ENCODE data around the gene LLGL1. TPM values are rescaled to one million over a fixed set of nuclear protein-coding genes. Genes with fewer than 3 reads are reported as not detected.

LLGL1 gene
- total RNA-seq, 1 experiment from 2014 or later: 44.3 TPM

DNA sequence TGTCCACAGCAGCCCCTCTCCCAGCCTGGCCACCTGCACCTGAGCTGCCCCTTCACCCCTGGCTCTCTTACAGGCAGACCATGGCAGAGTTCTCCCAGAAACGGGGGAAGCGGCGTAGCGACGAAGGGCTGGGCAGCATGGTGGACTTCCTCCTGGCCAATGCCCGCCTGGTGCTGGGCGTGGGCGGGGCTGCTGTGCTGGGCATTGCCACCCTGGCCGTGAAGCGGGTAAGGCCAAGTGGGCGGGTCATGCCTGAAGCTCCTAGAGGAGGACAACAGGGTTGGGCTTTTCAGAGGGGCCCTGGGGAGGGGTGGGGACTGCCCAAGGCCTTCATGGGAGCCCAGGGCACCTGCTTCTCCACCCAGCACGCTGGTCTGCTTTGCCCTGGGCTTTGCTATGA lies 37.2 kb downstream of the LLGL1 start:
- Histone ChIP-seq H2AFZ (ENCODE audit: low read depth, low read length, poor library complexity, severe bottlenecking) (no peak overlapping the region), H3K4me2 (ENCODE audit: low read length) (no peak overlapping the region), H3K36me3 (ENCODE audit: control insufficient read depth in 1 of 2, insufficient read depth in 2 of 2, low read length in 2 of 2) (peaks cover 5 to 8% of the 10 kb centered on the region in 2 experiments; a peak in 3 of 4 replicates), H3K9me3 (ENCODE audit: control insufficient read depth in 1 of 2, insufficient read depth in 1 of 2, low read depth in 1 of 2, low read length in 2 of 2) (no peaks in the 10 kb centered on the region), H3K27ac (ENCODE audit: low read depth, low read length) (no peak overlapping the region; the same call in 1 of the 2 replicates), H3K9ac (ENCODE audit: low read length) (no peak overlapping the region), H3K79me2 (ENCODE audit: insufficient read depth, low read length) (peaks cover 25% of the 10 kb centered on the region), H3K4me1 (ENCODE audit: control insufficient read depth in 1 of 2, insufficient read depth in 2 of 2, low read length in 2 of 2) (peaks cover 24 to 32% of the 10 kb centered on the region in 2 experiments), H3K27me3 (ENCODE audit: insufficient read depth, low read length) (no peaks in the 10 kb centered on the region), H4K20me1 (ENCODE audit: insufficient read depth) (no peaks in the 10 kb centered on the region), H3K9me2 (ENCODE audit: insufficient read depth) (no peaks in the 10 kb centered on the region), H3K4me3 (replicated peaks in 1 of 2; ENCODE audit: low read depth in 1 of 2, low read length in 2 of 2) (no peak overlapping the region)
- BruUV-seq (replicated peaks): no TSS peak
- ChIA-PET RAD21 (ENCODE audit: low non-redundant PET in 1 of 2, low total read pairs in 2 of 2, uncharacterized antibody in 2 of 2, unreplicated experiment in 2 of 2) (no interaction called here), POLR2A (no interaction called here), CTCF (no interaction called here)
- intact Hi-C loops (cut with micrococcal nuclease): loop anchor here (5.0 kb wide), 1 partner anchor 50 kb away; the partner anchor contains the start of gene TOP3A
- DNase-seq (ENCODE audit: low read depth, low spot score) (no peak), ATAC-seq (no peak)
- TF ChIP-seq POLR2A (IDR thresholded peaks at IDR 0.05; ENCODE audit: borderline replicate concordance, extremely low read depth, insufficient read depth, insufficient read length): no peak
- no peak for TF ChIP-seq SP1 (IDR thresholded peaks at IDR 0.05; ENCODE audit: low read depth)
- TF ChIP-seq TCF7L2 (IDR thresholded peaks at IDR 0.05; ENCODE audit: borderline replicate concordance, extremely low read depth, insufficient read depth, insufficient read length): no peak
- no peak for TF ChIP-seq EZH2 (IDR thresholded peaks at IDR 0.05)

DNA sequence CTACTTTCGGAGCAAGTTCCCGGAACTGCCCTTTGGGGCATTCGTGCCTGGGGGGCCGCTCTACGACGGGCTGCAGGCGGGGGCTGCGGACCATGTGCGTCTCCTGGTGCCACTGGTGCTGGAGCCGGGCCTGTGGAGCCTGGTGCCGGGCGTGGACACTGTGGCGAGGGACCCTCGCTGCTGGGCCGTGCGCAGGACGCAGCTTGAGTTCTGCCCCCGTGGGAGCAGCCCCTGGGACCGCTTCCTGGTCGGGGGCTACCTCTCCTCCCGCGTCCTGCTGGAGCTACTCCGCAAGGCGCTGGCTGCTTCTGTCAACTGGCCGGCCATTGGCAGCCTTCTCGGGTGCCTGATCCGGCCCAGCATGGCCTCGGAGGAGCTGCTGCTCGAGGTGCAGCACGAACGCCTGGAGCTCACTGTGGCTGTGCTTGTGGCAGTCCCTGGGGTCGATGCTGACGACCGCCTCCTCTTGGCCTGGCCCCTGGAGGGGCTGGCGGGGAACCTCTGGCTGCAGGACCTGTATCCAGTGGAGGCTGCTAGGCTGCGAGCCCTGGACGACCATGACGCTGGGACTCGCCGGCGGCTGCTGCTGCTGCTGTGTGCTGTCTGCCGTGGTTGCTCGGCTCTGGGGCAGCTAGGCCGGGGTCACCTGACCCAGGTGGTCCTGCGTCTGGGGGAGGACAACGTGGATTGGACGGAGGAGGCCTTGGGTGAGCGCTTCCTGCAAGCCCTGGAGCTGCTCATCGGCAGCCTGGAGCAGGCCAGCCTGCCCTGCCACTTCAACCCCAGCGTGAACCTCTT lies 38.6 kb downstream of the LLGL1 start:
- H2AFZ ChIP-seq (ENCODE audit: low read depth, low read length, poor library complexity, severe bottlenecking): no peak overlapping the region
- no peak overlapping the region for H3K4me2 ChIP-seq (ENCODE audit: low read length)
- H3K9me2 ChIP-seq (ENCODE audit: insufficient read depth): no peaks in the 10 kb centered on the region
- no TSS peak for BruUV-seq (replicated peaks)
- DNase-seq (ENCODE audit: low read depth, low spot score): no peak
- ATAC-seq: no peak
- H3K27me3 ChIP-seq (ENCODE audit: insufficient read depth, low read length): no peaks in the 10 kb centered on the region
- no peaks in the 10 kb centered on the region for H3K9me3 ChIP-seq (ENCODE audit: control insufficient read depth in 1 of 2, insufficient read depth in 1 of 2, low read depth in 1 of 2, low read length in 2 of 2)
- TF ChIP-seq CBX3 (IDR thresholded peaks at IDR 0.05; ENCODE audit: low read depth): no peak
- TF ChIP-seq EZH2 (IDR thresholded peaks at IDR 0.05): no peak
- no peak for TF ChIP-seq POLR2A (IDR thresholded peaks at IDR 0.05; ENCODE audit: borderline replicate concordance, extremely low read depth, insufficient read depth, insufficient read length)
- TF ChIP-seq ZFX (IDR thresholded peaks at IDR 0.05): no peak
- TF ChIP-seq, protein P1, sequence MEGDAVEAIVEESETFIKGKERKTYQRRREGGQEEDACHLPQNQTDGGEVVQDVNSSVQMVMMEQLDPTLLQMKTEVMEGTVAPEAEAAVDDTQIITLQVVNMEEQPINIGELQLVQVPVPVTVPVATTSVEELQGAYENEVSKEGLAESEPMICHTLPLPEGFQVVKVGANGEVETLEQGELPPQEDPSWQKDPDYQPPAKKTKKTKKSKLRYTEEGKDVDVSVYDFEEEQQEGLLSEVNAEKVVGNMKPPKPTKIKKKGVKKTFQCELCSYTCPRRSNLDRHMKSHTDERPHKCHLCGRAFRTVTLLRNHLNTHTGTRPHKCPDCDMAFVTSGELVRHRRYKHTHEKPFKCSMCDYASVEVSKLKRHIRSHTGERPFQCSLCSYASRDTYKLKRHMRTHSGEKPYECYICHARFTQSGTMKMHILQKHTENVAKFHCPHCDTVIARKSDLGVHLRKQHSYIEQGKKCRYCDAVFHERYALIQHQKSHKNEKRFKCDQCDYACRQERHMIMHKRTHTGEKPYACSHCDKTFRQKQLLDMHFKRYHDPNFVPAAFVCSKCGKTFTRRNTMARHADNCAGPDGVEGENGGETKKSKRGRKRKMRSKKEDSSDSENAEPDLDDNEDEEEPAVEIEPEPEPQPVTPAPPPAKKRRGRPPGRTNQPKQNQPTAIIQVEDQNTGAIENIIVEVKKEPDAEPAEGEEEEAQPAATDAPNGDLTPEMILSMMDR (IDR thresholded peaks at IDR 0.05 in 2 of 3, conservative IDR thresholded peaks at IDR 0.05 in 1 of 3; ENCODE audit: borderline replicate concordance in 1 of 3, insufficient read depth in 1 of 3, low read depth in 2 of 3, low read length in 2 of 3): no peak
- no peak for TF ChIP-seq POLR2AphosphoS5 (IDR thresholded peaks at IDR 0.05; ENCODE audit: low read depth, low read length)
- TF ChIP-seq EGR1 (IDR thresholded peaks at IDR 0.05; ENCODE audit: low read depth): no peak
- no peak for TF ChIP-seq CEBPB (IDR thresholded peaks at IDR 0.05; ENCODE audit: low read depth)
- TF ChIP-seq, protein P2, sequence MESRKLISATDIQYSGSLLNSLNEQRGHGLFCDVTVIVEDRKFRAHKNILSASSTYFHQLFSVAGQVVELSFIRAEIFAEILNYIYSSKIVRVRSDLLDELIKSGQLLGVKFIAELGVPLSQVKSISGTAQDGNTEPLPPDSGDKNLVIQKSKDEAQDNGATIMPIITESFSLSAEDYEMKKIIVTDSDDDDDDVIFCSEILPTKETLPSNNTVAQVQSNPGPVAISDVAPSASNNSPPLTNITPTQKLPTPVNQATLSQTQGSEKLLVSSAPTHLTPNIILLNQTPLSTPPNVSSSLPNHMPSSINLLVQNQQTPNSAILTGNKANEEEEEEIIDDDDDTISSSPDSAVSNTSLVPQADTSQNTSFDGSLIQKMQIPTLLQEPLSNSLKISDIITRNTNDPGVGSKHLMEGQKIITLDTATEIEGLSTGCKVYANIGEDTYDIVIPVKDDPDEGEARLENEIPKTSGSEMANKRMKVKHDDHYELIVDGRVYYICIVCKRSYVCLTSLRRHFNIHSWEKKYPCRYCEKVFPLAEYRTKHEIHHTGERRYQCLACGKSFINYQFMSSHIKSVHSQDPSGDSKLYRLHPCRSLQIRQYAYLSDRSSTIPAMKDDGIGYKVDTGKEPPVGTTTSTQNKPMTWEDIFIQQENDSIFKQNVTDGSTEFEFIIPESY (IDR thresholded peaks at IDR 0.05; ENCODE audit: extremely low read depth, insufficient replicate concordance, low read length): no peak
- no peak for TF ChIP-seq SP1 (IDR thresholded peaks at IDR 0.05; ENCODE audit: low read depth)
- no peak for TF ChIP-seq RAD21 (IDR thresholded peaks at IDR 0.05; ENCODE audit: low read depth)
- TF ChIP-seq SIN3A (IDR thresholded peaks at IDR 0.05; ENCODE audit: low read depth): no peak
- no peak for TF ChIP-seq ELF1 (IDR thresholded peaks at IDR 0.05; ENCODE audit: borderline replicate concordance, low read depth)
- no peaks in the 10 kb centered on the region for H4K20me1 ChIP-seq (ENCODE audit: insufficient read depth)
- H3K27ac ChIP-seq (ENCODE audit: low read depth, low read length): no peak overlapping the region
- H3K4me1 ChIP-seq (ENCODE audit: control insufficient read depth in 1 of 2, insufficient read depth in 2 of 2, low read length in 2 of 2): peaks cover 21 to 24% of the 10 kb centered on the region in 2 experiments
- H3K4me3 ChIP-seq (replicated peaks in 1 of 2; ENCODE audit: low read depth in 1 of 2, low read length in 2 of 2): no peak overlapping the region
- H3K79me2 ChIP-seq (ENCODE audit: insufficient read depth, low read length): peaks cover 19% of the 10 kb centered on the region
- RAD21 ChIA-PET (ENCODE audit: low non-redundant PET in 1 of 2, low total read pairs in 2 of 2, uncharacterized antibody in 2 of 2, unreplicated experiment in 2 of 2): no interaction called here
- POLR2A ChIA-PET: no interaction called here
- intact Hi-C loops (cut with micrococcal nuclease): loop anchor here (5.0 kb wide), 1 partner anchor 48 kb away; the partner anchor contains the start of gene TOP3A
- CTCF ChIA-PET: no interaction called here
- peaks cover 5 to 8% of the 10 kb centered on the region in 2 experiments; a peak in 3 of 4 replicates for H3K36me3 ChIP-seq (ENCODE audit: control insufficient read depth in 1 of 2, insufficient read depth in 2 of 2, low read length in 2 of 2)
- H3K9ac ChIP-seq (ENCODE audit: low read length): no peak overlapping the region
